Gastroesophageal sphincter (tissue), 3 donors: ENCODE results near the gene F2.

ENCODE experiments used
- POLR2A ChIP-seq, 2 donors: fragments of 450-650 bp; IDR thresholded peaks; one replicate each; pipeline ENCODE4 v1.6.1; 2017; ENCODE audit warnings: antibody characterized with exemption in 2 of 2, mild to moderate bottlenecking in 2 of 2, moderate library complexity in 1 of 2
- POLR2AphosphoS5 ChIP-seq: sonication (generic); formaldehyde crosslinking; IDR thresholded peaks from one replicate; pipeline ENCODE4 v1.6.1; 2017; ENCODE audit warnings: antibody characterized with exemption
- TF ChIP-seq, protein P1 (sequence below), 4 experiments: fragments of 200-600 bp in 2 of 4; fragments of 450-650 bp in 2 of 4; sonication (generic) in 1 of 4; IDR thresholded peaks; one replicate each; pipeline ENCODE4 v1.5.1; 2017 to 2019; ENCODE audit warnings: antibody characterized with exemption in 4 of 4, mild to moderate bottlenecking in 2 of 4, moderate library complexity in 2 of 4

DNA sequence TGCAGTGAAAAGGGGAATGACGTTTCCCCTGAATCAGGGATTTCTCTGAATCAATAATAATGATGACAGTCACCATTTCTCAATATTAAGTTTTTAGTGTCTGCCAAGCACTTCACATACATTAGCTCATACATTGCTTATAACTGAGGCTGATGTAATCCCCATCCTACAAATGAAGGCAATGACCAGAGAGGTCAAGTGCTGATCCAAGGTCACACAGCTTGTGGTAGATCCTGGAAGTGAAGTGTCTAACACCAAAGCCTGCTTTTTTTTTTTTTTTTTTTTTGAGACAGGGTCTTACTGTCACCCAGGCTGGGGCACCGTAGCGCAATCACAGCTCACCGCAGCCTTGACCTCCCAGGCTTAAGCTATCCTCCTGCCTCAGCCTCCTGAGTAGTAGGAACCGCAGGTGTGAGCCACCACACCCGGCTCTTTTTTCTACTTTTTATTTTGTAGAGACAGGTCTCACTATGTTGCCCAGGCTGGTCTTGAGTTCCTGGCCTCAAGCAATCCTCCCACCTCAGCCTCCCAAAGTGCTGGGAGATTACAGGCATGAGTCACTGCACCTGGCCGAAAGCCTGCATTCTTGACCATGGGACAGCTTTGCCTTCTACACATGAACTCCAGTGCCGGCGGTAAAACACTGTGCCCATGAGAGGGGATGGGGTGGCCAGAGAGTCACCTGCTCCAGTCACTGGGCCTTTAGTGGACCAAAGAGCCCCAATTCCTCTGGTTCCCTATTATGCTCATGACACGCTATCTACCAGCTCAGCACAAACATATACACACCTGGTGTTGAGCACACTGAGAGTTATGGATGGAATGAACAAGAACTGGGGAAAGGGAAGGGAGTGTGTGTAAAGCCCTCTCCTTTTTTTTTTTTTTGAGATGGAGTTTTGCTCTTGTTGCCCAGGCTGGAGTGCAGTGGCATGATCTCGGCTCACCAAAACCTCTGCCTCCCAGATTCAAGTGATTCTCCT is 36.0 kb upstream of the F2 start:
- TF ChIP-seq, protein P1, sequence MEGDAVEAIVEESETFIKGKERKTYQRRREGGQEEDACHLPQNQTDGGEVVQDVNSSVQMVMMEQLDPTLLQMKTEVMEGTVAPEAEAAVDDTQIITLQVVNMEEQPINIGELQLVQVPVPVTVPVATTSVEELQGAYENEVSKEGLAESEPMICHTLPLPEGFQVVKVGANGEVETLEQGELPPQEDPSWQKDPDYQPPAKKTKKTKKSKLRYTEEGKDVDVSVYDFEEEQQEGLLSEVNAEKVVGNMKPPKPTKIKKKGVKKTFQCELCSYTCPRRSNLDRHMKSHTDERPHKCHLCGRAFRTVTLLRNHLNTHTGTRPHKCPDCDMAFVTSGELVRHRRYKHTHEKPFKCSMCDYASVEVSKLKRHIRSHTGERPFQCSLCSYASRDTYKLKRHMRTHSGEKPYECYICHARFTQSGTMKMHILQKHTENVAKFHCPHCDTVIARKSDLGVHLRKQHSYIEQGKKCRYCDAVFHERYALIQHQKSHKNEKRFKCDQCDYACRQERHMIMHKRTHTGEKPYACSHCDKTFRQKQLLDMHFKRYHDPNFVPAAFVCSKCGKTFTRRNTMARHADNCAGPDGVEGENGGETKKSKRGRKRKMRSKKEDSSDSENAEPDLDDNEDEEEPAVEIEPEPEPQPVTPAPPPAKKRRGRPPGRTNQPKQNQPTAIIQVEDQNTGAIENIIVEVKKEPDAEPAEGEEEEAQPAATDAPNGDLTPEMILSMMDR (IDR thresholded peaks at IDR 0.05): no peak
- TF ChIP-seq POLR2A (IDR thresholded peaks at IDR 0.05): no peak
- TF ChIP-seq POLR2AphosphoS5: no peak
